ENCODE measurements around the gene HBA2. TPM values are rescaled to one million over a fixed set of nuclear protein-coding genes. Genes with fewer than 3 reads are reported as not detected.
"Not testable (repeated sequence)": the region's sequence is repeated elsewhere in the genome, so short reads cannot be mapped to it uniquely, and the experiment has no call there.

HBA2 gene
- total RNA-seq, 6 donors from 2014 or later = 40.1 to 1,032 (median 301) TPM

- 81 to 85% methylated on average over 14 to 17 of the region's 17 CpGs for WGBS, 2 donors
- no peaks in the 10 kb centered on the region for H3K36me3 ChIP-seq
- ATAC-seq (ENCODE audit: low FRiP score in 2 of 2) (peak in 1 of 2 donors; percentile 25), DNase-seq (no peak)
- peaks cover 0 to 6% (median 4%) of the 10 kb centered on the region in 4 donors for H3K27me3 ChIP-seq
- no peaks in the 10 kb centered on the region for H3K9me3 ChIP-seq
- TF ChIP-seq POLR2AphosphoS5 (IDR thresholded peaks at IDR 0.05) (no peak), EP300 (IDR thresholded peaks at IDR 0.05) (no peak), CTCF (IDR thresholded peaks at IDR 0.05) (no peak), POLR2A (IDR thresholded peaks at IDR 0.05) (no peak)
- H3K4me1 ChIP-seq = peaks cover 8 to 11% (median 10%) of the 10 kb centered on the region in 4 donors
- no peak within 1 kb of the TSS for H3K4me3 ChIP-seq
- peak within 1 kb of the TSS in 1 of 4 donors; percentile 39 for H3K27ac ChIP-seq
Measured at GRCh38 chr16:152141-153128, 20.2 kb upstream of the HBA2 start, which contains the start of gene HBZ. HBZ (plus strand) TSS chr16:152644; CDS start chr16:152910, 266 bp downstream.

GRCh38 chr16:153129-153521 lies 19.6 kb upstream of the HBA2 start:
- not testable (repeated sequence) for H3K36me3 ChIP-seq; H3K4me3 ChIP-seq; H3K27me3 ChIP-seq; H3K9me3 ChIP-seq; DNase-seq; ATAC-seq (ENCODE audit: low FRiP score in 2 of 2)
- H3K4me1 ChIP-seq = peaks cover 8 to 11% (median 10%) of the 10 kb centered on the region in 4 donors
- H3K27ac ChIP-seq = peak overlapping the region in 1 of 4 donors; percentile 39
- 49 to 56% methylated on average over 4 of the region's 6 CpGs for WGBS, 2 donors

- no CpG with 5 or more reads among the region's 74 CpGs for WGBS, 2 donors
Measured at GRCh38 chr16:153550-154216, 19.0 kb upstream of the HBA2 start.

GRCh38 chr16:154217-155030 lies 18.3 kb upstream of the HBA2 start:
- peaks cover 0 to 6% (median 4%) of the 10 kb centered on the region in 4 donors for H3K27me3 ChIP-seq
- no peaks in the 10 kb centered on the region for H3K36me3 ChIP-seq
- H3K9me3 ChIP-seq = no peaks in the 10 kb centered on the region
- H3K27ac ChIP-seq = peak overlapping the region in 1 of 4 donors; percentile 46
- 2 to 3% methylated on average over 10 to 41 of the region's 59 CpGs for WGBS, 2 donors
- peak overlapping the region; percentile 13 to 61 (median 44) for H3K4me3 ChIP-seq
- TF ChIP-seq POLR2AphosphoS5 (IDR thresholded peaks at IDR 0.05) = no peak
- peaks cover 8 to 11% (median 10%) of the 10 kb centered on the region in 4 donors for H3K4me1 ChIP-seq
- ATAC-seq (ENCODE audit: low FRiP score in 2 of 2) = peak in 1 of 2 donors; percentile 49
- DNase-seq = peak in 1 of 2 donors; percentile 87

More at GRCh38 chr16:153550-154216, 19.0 kb upstream of the HBA2 start:
- not testable (repeated sequence) for DNase-seq, H3K27ac ChIP-seq, H3K9me3 ChIP-seq, H3K27me3 ChIP-seq, H3K36me3 ChIP-seq
- Histone ChIP-seq H3K4me1 (peaks cover 8 to 11% (median 10%) of the 10 kb centered on the region in 4 donors), H3K4me3 (peak overlapping the region in 1 of 4 donors; percentile 32)
- peak in 1 of 2 donors; percentile 4 for ATAC-seq (ENCODE audit: low FRiP score in 2 of 2)

GRCh38 chr16:155031-155398 lies 17.7 kb upstream of the HBA2 start:
- peaks cover 8 to 11% (median 10%) of the 10 kb centered on the region in 4 donors for H3K4me1 ChIP-seq
- TF ChIP-seq POLR2A (IDR thresholded peaks at IDR 0.05) (no peak), POLR2AphosphoS5 (IDR thresholded peaks at IDR 0.05) (no peak), EP300 (IDR thresholded peaks at IDR 0.05) (no peak), CTCF (IDR thresholded peaks at IDR 0.05) (no peak)
- H3K27me3 ChIP-seq = peaks cover 0 to 6% (median 4%) of the 10 kb centered on the region in 4 donors
- ATAC-seq (ENCODE audit: low FRiP score in 2 of 2) = no peak
- H3K9me3 ChIP-seq = no peaks in the 10 kb centered on the region
- WGBS, 2 donors = 64 to 70% methylated on average over 7 of the region's 7 CpGs
- no peak overlapping the region for H3K27ac ChIP-seq
- DNase-seq = no peak
- peak overlapping the region in 2 of 4 donors; percentile 57 to 61 for H3K4me3 ChIP-seq
- no peaks in the 10 kb centered on the region for H3K36me3 ChIP-seq

All from upper lobe of left lung (tissue), 6 donors.